Heart left ventricle (tissue), 13 donors: ENCODE measurements around the gene OLFM3.

Experiments
- CTCF ChIP-seq, 12 donors: fragments of 200-600 bp; sonication (generic) in 4 of 12; IDR thresholded peaks; one replicate each; pipeline versions ENCODE4 v1.5.0 to v1.8.0; 2018 to 2022; ENCODE audit warnings: antibody characterized with exemption in 12 of 12, mild to moderate bottlenecking in 5 of 12
- POLR2A ChIP-seq, 2 donors: fragments of 450-650 bp; IDR thresholded peaks; one replicate each; pipeline ENCODE4 v1.6.1; 2017; ENCODE audit warnings: antibody characterized with exemption in 2 of 2, mild to moderate bottlenecking in 2 of 2, moderate library complexity in 2 of 2
- donor health status: ischemic (EF 13 %, LVEDD 7.1; RV severe dilation, severe dysfunction).
- donor health status: DM: no; HTN: yes; CAD: no.
- donor health status: DM: no; HTN: no; CAD: no.
- donor health status: ischemic (EF 25% LVEDD 6.9; RV normal size, moderate dysfunction).
- donor health status: ischemic (EF 25% LVEDD 5.7; RV mildly dilated, moderate dysfunction).
- donor health status: ischemic (EF 35%, LVEDD 5.7; RV mildly dilated, moderate dysfunction).
- donor health status: nonischemic (EF 11% LVEDD 7.7; RV severe dilation, severe dysfunction).
- donor health status: DM: yes; HTN: yes; CAD: no.
- donor health status: PGD.
- donor health status: ischemic (EF 29% LVEDD 5.4; RV normal size, mild dysfunction).
- donor health status: nonischemic (EF 23%, LVEDD 6.1; RV moderate dilation, normal function).

- TF ChIP-seq CTCF (IDR thresholded peaks at IDR 0.05) (no peak), POLR2A (IDR thresholded peaks at IDR 0.05) (no peak)
These were observed 561 bp downstream of the OLFM3 start for GRCh38 chr1:101995984-101996745.
